T-helper 22 cell (primary cell): ENCODE measurements around the gene REP15.
"Not testable (repeated sequence)": the region's sequence is repeated elsewhere in the genome, so short reads cannot be mapped to it uniquely, and the experiment has no call there.

Experiments used
- DNase-seq: peaks from one replicate; pipeline ENCODE4 v3.0.0-alpha.2; 2020; ENCODE audit warnings: low read depth

The REP15 gene

GRCh38 chr12:27696293-27696652 lies at the start of gene REP15:
Gene REP15, plus strand, starts transcription at chr12:27696447. Its CDS starts 116 bp downstream, at chr12:27696563.
- no peak for DNase-seq

GRCh38 chr12:27650011-27650410 lies 46.2 kb upstream of the REP15 start:
- DNase-seq: no peak

- DNase-seq: no peak
These were observed 45.0 kb upstream of the REP15 start for GRCh38 chr12:27651201-27651600.

GRCh38 chr12:27652174-27652763 lies 44.0 kb upstream of the REP15 start:
- DNase-seq: no peak

- no peak for DNase-seq
These were observed 42.6 kb upstream of the REP15 start for GRCh38 chr12:27653661-27654060.

- DNase-seq: not testable (repeated sequence)
These were observed 40.8 kb upstream of the REP15 start for GRCh38 chr12:27655476-27655875.

- no peak for DNase-seq
These were observed 39.0 kb upstream of the REP15 start for GRCh38 chr12:27657296-27657695.

GRCh38 chr12:27665704-27666103 lies 30.5 kb upstream of the REP15 start:
- no peak for DNase-seq

GRCh38 chr12:27666510-27666909 lies 29.7 kb upstream of the REP15 start:
- DNase-seq: no peak

- DNase-seq: no peak
These were observed 28.7 kb upstream of the REP15 start for GRCh38 chr12:27667540-27667939.

- no peak for DNase-seq
These were observed 24.2 kb upstream of the REP15 start for GRCh38 chr12:27672051-27672450.

GRCh38 chr12:27672643-27673042 lies 23.6 kb upstream of the REP15 start:
- DNase-seq: no peak

GRCh38 chr12:27673101-27673718 lies 23.0 kb upstream of the REP15 start:
- no peak for DNase-seq

GRCh38 chr12:27674989-27675388 lies 21.3 kb upstream of the REP15 start:
- DNase-seq: no peak

GRCh38 chr12:27680619-27681018 lies 15.6 kb upstream of the REP15 start:
- no peak for DNase-seq

- DNase-seq: no peak
These were observed 13.7 kb upstream of the REP15 start for GRCh38 chr12:27682534-27682933.

GRCh38 chr12:27685274-27685673 lies 11.0 kb upstream of the REP15 start:
- DNase-seq: no peak

- no peak for DNase-seq
These were observed 10.1 kb upstream of the REP15 start for GRCh38 chr12:27686147-27686546.

GRCh38 chr12:27688671-27689070 lies 7.6 kb upstream of the REP15 start:
- no peak for DNase-seq

- no peak for DNase-seq
These were observed 6.6 kb upstream of the REP15 start for GRCh38 chr12:27689558-27690180.

- DNase-seq: no peak
These were observed 2.8 kb upstream of the REP15 start for GRCh38 chr12:27693403-27693802.

- DNase-seq: no peak
These were observed 523 bp upstream of the REP15 start for GRCh38 chr12:27695556-27696292.
